ENCODE data around the gene SLC30A9.

Gene SLC30A9

DNA sequence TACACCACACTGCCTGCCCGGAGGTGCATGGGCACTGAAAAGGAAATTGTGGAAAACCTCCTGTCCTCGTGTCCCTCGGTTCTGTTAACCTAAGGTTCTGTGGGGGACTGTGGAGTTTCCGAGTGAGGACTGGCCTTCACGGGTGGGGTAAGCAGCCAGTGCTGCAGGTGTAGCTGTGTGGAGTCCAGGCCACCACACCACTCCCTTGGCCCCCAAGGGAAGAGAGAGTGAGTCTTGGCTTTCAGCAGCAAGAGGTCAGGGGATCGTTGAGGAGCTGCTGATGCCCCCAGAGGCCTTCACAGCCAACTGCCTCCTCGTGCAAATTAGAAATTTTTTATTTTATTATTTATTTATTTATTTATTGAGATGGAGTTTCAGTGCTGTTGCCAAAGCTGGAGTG is 141.8 kb downstream of the SLC30A9 start:
- TF ChIP-seq, protein P1, sequence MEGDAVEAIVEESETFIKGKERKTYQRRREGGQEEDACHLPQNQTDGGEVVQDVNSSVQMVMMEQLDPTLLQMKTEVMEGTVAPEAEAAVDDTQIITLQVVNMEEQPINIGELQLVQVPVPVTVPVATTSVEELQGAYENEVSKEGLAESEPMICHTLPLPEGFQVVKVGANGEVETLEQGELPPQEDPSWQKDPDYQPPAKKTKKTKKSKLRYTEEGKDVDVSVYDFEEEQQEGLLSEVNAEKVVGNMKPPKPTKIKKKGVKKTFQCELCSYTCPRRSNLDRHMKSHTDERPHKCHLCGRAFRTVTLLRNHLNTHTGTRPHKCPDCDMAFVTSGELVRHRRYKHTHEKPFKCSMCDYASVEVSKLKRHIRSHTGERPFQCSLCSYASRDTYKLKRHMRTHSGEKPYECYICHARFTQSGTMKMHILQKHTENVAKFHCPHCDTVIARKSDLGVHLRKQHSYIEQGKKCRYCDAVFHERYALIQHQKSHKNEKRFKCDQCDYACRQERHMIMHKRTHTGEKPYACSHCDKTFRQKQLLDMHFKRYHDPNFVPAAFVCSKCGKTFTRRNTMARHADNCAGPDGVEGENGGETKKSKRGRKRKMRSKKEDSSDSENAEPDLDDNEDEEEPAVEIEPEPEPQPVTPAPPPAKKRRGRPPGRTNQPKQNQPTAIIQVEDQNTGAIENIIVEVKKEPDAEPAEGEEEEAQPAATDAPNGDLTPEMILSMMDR (conservative IDR thresholded peaks at IDR 0.05; ENCODE audit: low read length) = no peak
- no peak for DNase-seq (ENCODE audit: low read depth)
- no peak overlapping the region for H3K4me3 ChIP-seq (ENCODE audit: low read length)

DNA sequence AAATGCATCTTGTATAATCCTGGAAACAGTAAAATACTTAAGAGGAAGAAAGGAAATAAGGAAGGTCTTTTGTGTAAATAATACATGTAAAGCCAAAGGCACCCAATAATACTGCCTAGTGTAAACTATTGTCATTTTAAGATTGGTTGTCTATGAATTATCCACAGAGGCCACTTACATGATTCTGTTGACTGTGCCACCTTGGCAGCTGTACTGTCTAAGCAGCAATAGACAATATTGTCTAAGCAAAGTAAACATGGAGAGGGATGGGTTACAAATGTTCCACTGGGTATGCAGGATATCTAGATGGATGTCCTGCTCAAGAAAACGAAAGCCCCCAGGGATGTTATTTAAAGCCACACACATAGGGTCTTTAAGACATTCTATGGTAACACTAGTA is 142.7 kb downstream of the SLC30A9 start:
- H3K4me3 ChIP-seq (ENCODE audit: low read length) = no peak overlapping the region
- no peak for DNase-seq (ENCODE audit: low read depth)

GRCh38 chr4:42136371-42136770 is 146.0 kb downstream of the SLC30A9 start:
- DNase-seq (ENCODE audit: low read depth) = no peak
- no peak overlapping the region for H3K4me3 ChIP-seq (ENCODE audit: low read length)

More for the DNA sequence above, 142.7 kb downstream of the SLC30A9 start:
- TF ChIP-seq, protein P1 (conservative IDR thresholded peaks at IDR 0.05; ENCODE audit: low read length) = no peak

More at GRCh38 chr4:42136371-42136770, 146.0 kb downstream of the SLC30A9 start:
- TF ChIP-seq, protein P1 (conservative IDR thresholded peaks at IDR 0.05; ENCODE audit: low read length) = no peak

Data from AG10803 (cell line).